ENCODE measurements around the gene DYNLRB2. TPM values are rescaled to one million over a fixed set of nuclear protein-coding genes. Genes with fewer than 3 reads are reported as not detected.
A peak's percentile ranks its signal among the peaks of the same experiment; 100 is the strongest.

Gene DYNLRB2
- total and polyA plus RNA-seq, 9 of the 15 experiments (the other 6 are each of a cell fraction or from before 2014, with no cell fraction given), result not detected

GRCh38 chr16:80540516-80541305 lies at the start of gene DYNLRB2 (continued):
- peak in 1 of 2 experiments; percentile 72; a peak in 1 of 4 replicates for TF ChIP-seq KDM4B (IDR thresholded peaks at IDR 0.05; ENCODE audit: borderline replicate concordance in 2 of 2, low read depth in 1 of 2)
- no peak for TF ChIP-seq ZNF707 (CRISPR knock-in tag; conservative IDR thresholded peaks at IDR 0.05)
- TF ChIP-seq MYC (IDR thresholded peaks at IDR 0.05; ENCODE audit: low read depth, low read length), result peak; percentile 76
- peak; percentile 56; the same call in 1 of the 2 replicates for TF ChIP-seq MYC (CRISPR knock-in tag; IDR thresholded peaks at IDR 0.05; ENCODE audit: borderline replicate concordance, low read depth)
- TF ChIP-seq NELFE (IDR thresholded peaks at IDR 0.05; ENCODE audit: insufficient read depth, insufficient read length), result no peak
- no peak for TF ChIP-seq EGR1 (conservative IDR thresholded peaks at IDR 0.05)
- peak; percentile 52; the same call in 1 of the 2 replicates for TF ChIP-seq CREB3L1 (IDR thresholded peaks at IDR 0.05; ENCODE audit: borderline replicate concordance, low read depth)
- TF ChIP-seq SUPT5H (IDR thresholded peaks at IDR 0.05), result peak; percentile 43; the same call in 1 of the 2 replicates
- no peak for TF ChIP-seq PRDM10 (IDR thresholded peaks at IDR 0.05; ENCODE audit: partially characterized antibody)
- no peak for TF ChIP-seq STAG1 (CRISPR knock-in tag; IDR thresholded peaks at IDR 0.05; ENCODE audit: borderline replicate concordance)
- no peak for TF ChIP-seq RCOR1 (IDR thresholded peaks at IDR 0.05; ENCODE audit: borderline replicate concordance in 1 of 2, low read depth in 2 of 2, low read length in 2 of 2)
- no peak for TF ChIP-seq ZNF766 (CRISPR knock-in tag; conservative IDR thresholded peaks at IDR 0.05)
- TF ChIP-seq SAP30 (IDR thresholded peaks at IDR 0.05; ENCODE audit: borderline replicate concordance, insufficient read depth, low read depth, low read length, poor library complexity, severe bottlenecking), result no peak
- TF ChIP-seq RBFOX2 (IDR thresholded peaks at IDR 0.05; ENCODE audit: low read depth, low read length), result peak; percentile 80
- TF ChIP-seq ZBTB11 (CRISPR knock-in tag; IDR thresholded peaks at IDR 0.05), result peak in 1 of 3 experiments; percentile 67; a peak in 3 of 6 replicates
- no peak for TF ChIP-seq ASH1L (IDR thresholded peaks at IDR 0.05; ENCODE audit: borderline replicate concordance, low read depth, partially characterized antibody)
- no peak for TF ChIP-seq RHOXF2B (CRISPR knock-in tag; conservative IDR thresholded peaks at IDR 0.05)
